ENCODE data around the gene OPCML. TPM values are rescaled to one million over a fixed set of nuclear protein-coding genes. Genes with fewer than 3 reads are reported as not detected.

OPCML gene
- total and polyA plus RNA-seq, 2 experiments from 2014 or later, result 1.2 to 4.4 TPM

DNA sequence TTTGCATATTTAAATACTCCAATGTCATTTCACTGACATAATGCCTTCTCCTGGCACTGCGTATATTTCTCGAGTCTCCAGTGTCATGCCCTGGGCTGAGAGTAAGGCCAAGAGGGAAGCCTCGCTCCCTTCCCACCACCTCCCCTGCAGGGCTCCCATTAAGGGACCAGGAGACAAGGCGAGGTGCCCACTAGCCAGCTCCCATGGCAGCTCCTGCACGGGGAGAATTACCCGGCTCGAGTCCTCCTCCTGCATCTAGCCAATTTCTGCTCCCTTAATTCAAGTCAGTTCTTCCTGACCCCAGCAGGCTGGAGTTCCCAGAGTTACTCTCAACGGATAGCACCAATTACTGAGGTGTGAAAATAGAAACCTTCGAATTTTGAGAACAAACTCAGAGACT, 31.9 kb downstream of the OPCML start:
- Histone ChIP-seq H3K27ac (ENCODE audit: low read depth) (no peak overlapping the region), H3K79me2 (replicated peaks; ENCODE audit: insufficient read depth) (peaks cover 11% of the 10 kb centered on the region), H3K4me1 (ENCODE audit: insufficient read depth) (peaks cover 12% of the 10 kb centered on the region), H3K9me2 (ENCODE audit: insufficient read depth) (no peaks in the 10 kb centered on the region), H2AFZ (no peak overlapping the region), H4K20me1 (replicated peaks; ENCODE audit: insufficient read depth) (peaks cover 5% of the 10 kb centered on the region), H3K4me3 (no peak overlapping the region), H3K4me2 (no peak overlapping the region), H3F3A (replicated peaks; ENCODE audit: low read depth) (no peaks in the 10 kb centered on the region), H3K36me3 (ENCODE audit: insufficient read depth) (no peaks in the 10 kb centered on the region), H3K27me3 (ENCODE audit: insufficient read depth) (no peaks in the 10 kb centered on the region)
- ATAC-seq (no peak), DNase-seq (ENCODE audit: low spot score) (no peak)
- Mint-ChIP-seq H3K27ac (no peak overlapping the region), H3K9me3 (no peaks in the 10 kb centered on the region; the same call in 2 of the 3 replicates), H3K4me3 (no peak overlapping the region), H3K27me3 (ENCODE audit: insufficient read depth, low read depth, poor library complexity) (peaks cover 11% of the 10 kb centered on the region), H3K4me1 (peaks cover 12% of the 10 kb centered on the region), H3K36me3 (ENCODE audit: low read depth) (peaks cover 6% of the 10 kb centered on the region; the same call in 2 of the 3 replicates)
- no peak for TF ChIP-seq NANOG (IDR thresholded peaks at IDR 0.05; ENCODE audit: borderline replicate concordance)
- TF ChIP-seq, protein P1, sequence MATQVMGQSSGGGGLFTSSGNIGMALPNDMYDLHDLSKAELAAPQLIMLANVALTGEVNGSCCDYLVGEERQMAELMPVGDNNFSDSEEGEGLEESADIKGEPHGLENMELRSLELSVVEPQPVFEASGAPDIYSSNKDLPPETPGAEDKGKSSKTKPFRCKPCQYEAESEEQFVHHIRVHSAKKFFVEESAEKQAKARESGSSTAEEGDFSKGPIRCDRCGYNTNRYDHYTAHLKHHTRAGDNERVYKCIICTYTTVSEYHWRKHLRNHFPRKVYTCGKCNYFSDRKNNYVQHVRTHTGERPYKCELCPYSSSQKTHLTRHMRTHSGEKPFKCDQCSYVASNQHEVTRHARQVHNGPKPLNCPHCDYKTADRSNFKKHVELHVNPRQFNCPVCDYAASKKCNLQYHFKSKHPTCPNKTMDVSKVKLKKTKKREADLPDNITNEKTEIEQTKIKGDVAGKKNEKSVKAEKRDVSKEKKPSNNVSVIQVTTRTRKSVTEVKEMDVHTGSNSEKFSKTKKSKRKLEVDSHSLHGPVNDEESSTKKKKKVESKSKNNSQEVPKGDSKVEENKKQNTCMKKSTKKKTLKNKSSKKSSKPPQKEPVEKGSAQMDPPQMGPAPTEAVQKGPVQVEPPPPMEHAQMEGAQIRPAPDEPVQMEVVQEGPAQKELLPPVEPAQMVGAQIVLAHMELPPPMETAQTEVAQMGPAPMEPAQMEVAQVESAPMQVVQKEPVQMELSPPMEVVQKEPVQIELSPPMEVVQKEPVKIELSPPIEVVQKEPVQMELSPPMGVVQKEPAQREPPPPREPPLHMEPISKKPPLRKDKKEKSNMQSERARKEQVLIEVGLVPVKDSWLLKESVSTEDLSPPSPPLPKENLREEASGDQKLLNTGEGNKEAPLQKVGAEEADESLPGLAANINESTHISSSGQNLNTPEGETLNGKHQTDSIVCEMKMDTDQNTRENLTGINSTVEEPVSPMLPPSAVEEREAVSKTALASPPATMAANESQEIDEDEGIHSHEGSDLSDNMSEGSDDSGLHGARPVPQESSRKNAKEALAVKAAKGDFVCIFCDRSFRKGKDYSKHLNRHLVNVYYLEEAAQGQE (IDR thresholded peaks at IDR 0.05; ENCODE audit: unreplicated experiment), result no peak
- TF ChIP-seq, protein P2, sequence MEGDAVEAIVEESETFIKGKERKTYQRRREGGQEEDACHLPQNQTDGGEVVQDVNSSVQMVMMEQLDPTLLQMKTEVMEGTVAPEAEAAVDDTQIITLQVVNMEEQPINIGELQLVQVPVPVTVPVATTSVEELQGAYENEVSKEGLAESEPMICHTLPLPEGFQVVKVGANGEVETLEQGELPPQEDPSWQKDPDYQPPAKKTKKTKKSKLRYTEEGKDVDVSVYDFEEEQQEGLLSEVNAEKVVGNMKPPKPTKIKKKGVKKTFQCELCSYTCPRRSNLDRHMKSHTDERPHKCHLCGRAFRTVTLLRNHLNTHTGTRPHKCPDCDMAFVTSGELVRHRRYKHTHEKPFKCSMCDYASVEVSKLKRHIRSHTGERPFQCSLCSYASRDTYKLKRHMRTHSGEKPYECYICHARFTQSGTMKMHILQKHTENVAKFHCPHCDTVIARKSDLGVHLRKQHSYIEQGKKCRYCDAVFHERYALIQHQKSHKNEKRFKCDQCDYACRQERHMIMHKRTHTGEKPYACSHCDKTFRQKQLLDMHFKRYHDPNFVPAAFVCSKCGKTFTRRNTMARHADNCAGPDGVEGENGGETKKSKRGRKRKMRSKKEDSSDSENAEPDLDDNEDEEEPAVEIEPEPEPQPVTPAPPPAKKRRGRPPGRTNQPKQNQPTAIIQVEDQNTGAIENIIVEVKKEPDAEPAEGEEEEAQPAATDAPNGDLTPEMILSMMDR (conservative IDR thresholded peaks at IDR 0.05; ENCODE audit: low read depth in 2 of 2), result no peak
- TF ChIP-seq, protein P3, sequence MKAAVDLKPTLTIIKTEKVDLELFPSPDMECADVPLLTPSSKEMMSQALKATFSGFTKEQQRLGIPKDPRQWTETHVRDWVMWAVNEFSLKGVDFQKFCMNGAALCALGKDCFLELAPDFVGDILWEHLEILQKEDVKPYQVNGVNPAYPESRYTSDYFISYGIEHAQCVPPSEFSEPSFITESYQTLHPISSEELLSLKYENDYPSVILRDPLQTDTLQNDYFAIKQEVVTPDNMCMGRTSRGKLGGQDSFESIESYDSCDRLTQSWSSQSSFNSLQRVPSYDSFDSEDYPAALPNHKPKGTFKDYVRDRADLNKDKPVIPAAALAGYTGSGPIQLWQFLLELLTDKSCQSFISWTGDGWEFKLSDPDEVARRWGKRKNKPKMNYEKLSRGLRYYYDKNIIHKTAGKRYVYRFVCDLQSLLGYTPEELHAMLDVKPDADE (IDR thresholded peaks at IDR 0.05), result no peak
- no peak for TF ChIP-seq ZNF114 (CRISPR knock-in tag; IDR thresholded peaks at IDR 0.05)
- TF ChIP-seq CREB1 (CRISPR knock-in tag; IDR thresholded peaks at IDR 0.05; ENCODE audit: low read depth), result no peak
- TF ChIP-seq STAT1 (IDR thresholded peaks at IDR 0.05; ENCODE audit: unreplicated experiment), result no peak
- TF ChIP-seq EZH2phosphoT487 (IDR thresholded peaks at IDR 0.05; ENCODE audit: unreplicated experiment), result no peak
- TF ChIP-seq POLR2AphosphoS5 (IDR thresholded peaks at IDR 0.05; ENCODE audit: low read depth), result no peak
- no peak for TF ChIP-seq ZNF331 (CRISPR knock-in tag; IDR thresholded peaks at IDR 0.05; ENCODE audit: low read depth)
- TF ChIP-seq, protein P4, sequence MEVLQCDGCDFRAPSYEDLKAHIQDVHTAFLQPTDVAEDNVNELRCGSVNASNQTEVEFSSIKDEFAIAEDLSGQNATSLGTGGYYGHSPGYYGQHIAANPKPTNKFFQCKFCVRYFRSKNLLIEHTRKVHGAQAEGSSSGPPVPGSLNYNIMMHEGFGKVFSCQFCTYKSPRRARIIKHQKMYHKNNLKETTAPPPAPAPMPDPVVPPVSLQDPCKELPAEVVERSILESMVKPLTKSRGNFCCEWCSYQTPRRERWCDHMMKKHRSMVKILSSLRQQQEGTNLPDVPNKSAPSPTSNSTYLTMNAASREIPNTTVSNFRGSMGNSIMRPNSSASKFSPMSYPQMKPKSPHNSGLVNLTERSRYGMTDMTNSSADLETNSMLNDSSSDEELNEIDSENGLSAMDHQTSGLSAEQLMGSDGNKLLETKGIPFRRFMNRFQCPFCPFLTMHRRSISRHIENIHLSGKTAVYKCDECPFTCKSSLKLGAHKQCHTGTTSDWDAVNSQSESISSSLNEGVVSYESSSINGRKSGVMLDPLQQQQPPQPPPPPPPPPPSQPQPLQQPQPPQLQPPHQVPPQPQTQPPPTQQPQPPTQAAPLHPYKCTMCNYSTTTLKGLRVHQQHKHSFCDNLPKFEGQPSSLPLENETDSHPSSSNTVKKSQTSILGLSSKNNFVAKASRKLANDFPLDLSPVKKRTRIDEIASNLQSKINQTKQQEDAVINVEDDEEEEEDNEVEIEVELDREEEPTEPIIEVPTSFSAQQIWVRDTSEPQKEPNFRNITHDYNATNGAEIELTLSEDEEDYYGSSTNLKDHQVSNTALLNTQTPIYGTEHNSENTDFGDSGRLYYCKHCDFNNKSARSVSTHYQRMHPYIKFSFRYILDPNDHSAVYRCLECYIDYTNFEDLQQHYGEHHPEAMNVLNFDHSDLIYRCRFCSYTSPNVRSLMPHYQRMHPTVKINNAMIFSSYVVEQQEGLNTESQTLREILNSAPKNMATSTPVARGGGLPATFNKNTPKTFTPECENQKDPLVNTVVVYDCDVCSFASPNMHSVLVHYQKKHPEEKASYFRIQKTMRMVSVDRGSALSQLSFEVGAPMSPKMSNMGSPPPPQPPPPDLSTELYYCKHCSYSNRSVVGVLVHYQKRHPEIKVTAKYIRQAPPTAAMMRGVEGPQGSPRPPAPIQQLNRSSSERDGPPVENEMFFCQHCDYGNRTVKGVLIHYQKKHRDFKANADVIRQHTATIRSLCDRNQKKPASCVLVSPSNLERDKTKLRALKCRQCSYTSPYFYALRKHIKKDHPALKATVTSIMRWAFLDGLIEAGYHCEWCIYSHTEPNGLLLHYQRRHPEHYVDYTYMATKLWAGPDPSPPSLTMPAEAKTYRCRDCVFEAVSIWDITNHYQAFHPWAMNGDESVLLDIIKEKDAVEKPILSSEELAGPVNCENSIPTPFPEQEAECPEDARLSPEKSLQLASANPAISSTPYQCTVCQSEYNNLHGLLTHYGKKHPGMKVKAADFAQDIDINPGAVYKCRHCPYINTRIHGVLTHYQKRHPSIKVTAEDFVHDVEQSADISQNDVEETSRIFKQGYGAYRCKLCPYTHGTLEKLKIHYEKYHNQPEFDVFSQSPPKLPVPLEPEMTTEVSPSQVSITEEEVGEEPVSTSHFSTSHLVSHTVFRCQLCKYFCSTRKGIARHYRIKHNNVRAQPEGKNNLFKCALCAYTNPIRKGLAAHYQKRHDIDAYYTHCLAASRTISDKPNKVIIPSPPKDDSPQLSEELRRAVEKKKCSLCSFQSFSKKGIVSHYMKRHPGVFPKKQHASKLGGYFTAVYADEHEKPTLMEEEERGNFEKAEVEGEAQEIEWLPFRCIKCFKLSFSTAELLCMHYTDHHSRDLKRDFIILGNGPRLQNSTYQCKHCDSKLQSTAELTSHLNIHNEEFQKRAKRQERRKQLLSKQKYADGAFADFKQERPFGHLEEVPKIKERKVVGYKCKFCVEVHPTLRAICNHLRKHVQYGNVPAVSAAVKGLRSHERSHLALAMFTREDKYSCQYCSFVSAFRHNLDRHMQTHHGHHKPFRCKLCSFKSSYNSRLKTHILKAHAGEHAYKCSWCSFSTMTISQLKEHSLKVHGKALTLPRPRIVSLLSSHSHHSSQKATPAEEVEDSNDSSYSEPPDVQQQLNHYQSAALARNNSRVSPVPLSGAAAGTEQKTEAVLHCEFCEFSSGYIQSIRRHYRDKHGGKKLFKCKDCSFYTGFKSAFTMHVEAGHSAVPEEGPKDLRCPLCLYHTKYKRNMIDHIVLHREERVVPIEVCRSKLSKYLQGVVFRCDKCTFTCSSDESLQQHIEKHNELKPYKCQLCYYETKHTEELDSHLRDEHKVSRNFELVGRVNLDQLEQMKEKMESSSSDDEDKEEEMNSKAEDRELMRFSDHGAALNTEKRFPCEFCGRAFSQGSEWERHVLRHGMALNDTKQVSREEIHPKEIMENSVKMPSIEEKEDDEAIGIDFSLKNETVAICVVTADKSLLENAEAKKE (CRISPR knock-in tag; IDR thresholded peaks at IDR 0.05), result no peak
- TF ChIP-seq JUNB (IDR thresholded peaks at IDR 0.05; ENCODE audit: unreplicated experiment), result no peak
- TF ChIP-seq EZH2 (IDR thresholded peaks at IDR 0.05; ENCODE audit: low read depth, unreplicated experiment), result no peak

Measured in GM23338 (cell line).